HG03135 (cell line): Measurements from ENCODE around the gene ENTPD7.
"Not testable (repeated sequence)": the region's sequence is repeated elsewhere in the genome, so short reads cannot be mapped to it uniquely, and the experiment has no call there.

Experiments
- ATAC-seq: cut with Tn5 transposase; IDR thresholded peaks from one replicate; pipeline ENCODE4 v1.9.1; 2021; ENCODE audit warnings: mild to moderate bottlenecking, moderate library complexity; ENCODE audit not compliant: unreplicated experiment

The ENTPD7 gene

GRCh38 chr10:99740933-99741559 is 81.7 kb downstream of the ENTPD7 start:
- no peak for ATAC-seq

GRCh38 chr10:99742254-99742653 is 82.9 kb downstream of the ENTPD7 start:
- ATAC-seq = no peak

- no peak for ATAC-seq
Observed at GRCh38 chr10:99742701-99743100, 83.4 kb downstream of the ENTPD7 start.

- no peak for ATAC-seq
Observed at GRCh38 chr10:99743841-99744240, 84.5 kb downstream of the ENTPD7 start.

GRCh38 chr10:99746166-99746565 is 86.9 kb downstream of the ENTPD7 start:
- not testable (repeated sequence) for ATAC-seq

GRCh38 chr10:99748823-99749451 is 89.6 kb downstream of the ENTPD7 start:
- no peak for ATAC-seq

- no peak for ATAC-seq
Observed at GRCh38 chr10:99750641-99751040, 91.3 kb downstream of the ENTPD7 start.

- no peak for ATAC-seq
Observed at GRCh38 chr10:99754670-99755069, 95.4 kb downstream of the ENTPD7 start.
